K562 (cell line): ENCODE results near the gene CHRNA3. TPM values are rescaled to one million over a fixed set of nuclear protein-coding genes. Genes with fewer than 3 reads are reported as not detected.

Source experiments
- ATAC-seq: fragments of 200-7000 bp; cut with Tn5 transposase; 3 replicates; pipeline ENCODE4 v1.9.1; 2020; ENCODE audit warnings: moderate library complexity
- BruUV-seq: library from RNA; stranded (reverse); fragments of 400-500 nt; replicated peaks from 2 replicates; lab custom pipeline; 2021; lab: Mats Ljungman, UMichigan
- CTCF ChIA-PET: fragments of 300-600 bp; formaldehyde crosslinking; extraction: SDS; loops from one replicate; lab custom pipeline; 2021; ENCODE audit warnings: low intra/inter-chr PET ratio; lab: Yijun Ruan, JAX
- POLR2A ChIA-PET: fragments of 300-600, 350-650 bp; sonication (Branson Sonifier 250); formaldehyde crosslinking; extraction: SDS; loops from one replicate; lab custom pipeline; 2021; ENCODE audit warnings: antibody characterized with exemption, inconsistent platforms; lab: Yijun Ruan, JAX
- DNase-seq, 4 experiments: peaks; one replicate each; pipeline versions ENCODE4 v3.0.0 to v3.0.0-alpha.2; 2011 to 2018; ENCODE audit warnings: low spot score in 3 of 4, mixed read lengths in 3 of 4; ENCODE audit errors: extremely low read depth in 1 of 4
- FAIRE-seq: peaks from 2 replicates; lab custom pipeline; 2011; peaks lifted over from hg19 to GRCh38; lab: Jason Lieb, UNC
- H2AFZ ChIP-seq: 2 replicates; pipeline ENCODE4 v1.6.0; 2011; ENCODE audit warnings: low read depth, low read length, control low read depth, inconsistent platforms
- H3K27ac ChIP-seq: fragments of 200-600 bp; 3 replicates; pipeline ENCODE4 v1.8.0; 2011; ENCODE audit warnings: low read depth, mild to moderate bottlenecking, control low read depth, inconsistent platforms, low read length, moderate library complexity, mixed read lengths; ENCODE audit errors: extremely low read depth
- H3K27me3 ChIP-seq, 2 experiments: fragments of 300-600 bp in 1 of 2; 2 replicates in 1 of 2; 3 replicates in 1 of 2; pipeline versions ENCODE4 v1.6.0 to v1.8.0; 2011; ENCODE audit warnings: inconsistent platforms in 2 of 2, low read length in 2 of 2, mild to moderate bottlenecking in 1 of 2, mixed read lengths in 1 of 2, moderate library complexity in 1 of 2; ENCODE audit not compliant: control insufficient read depth in 2 of 2, insufficient read depth in 2 of 2
- H3K36me3 ChIP-seq: fragments of 300-600 bp; 3 replicates; pipeline ENCODE4 v1.8.0; 2011; ENCODE audit warnings: mild to moderate bottlenecking, low read length, inconsistent platforms; ENCODE audit not compliant: control insufficient read depth, insufficient read depth
- H3K4me1 ChIP-seq, 2 experiments: fragments of 200-600 bp in 1 of 2; replicated peaks in 1 of 2; 2 replicates in 1 of 2; 3 replicates in 1 of 2; pipeline versions ENCODE4 v1.5.1 to v1.8.0; 2011; ENCODE audit warnings: inconsistent platforms in 2 of 2, low read length in 2 of 2, mild to moderate bottlenecking in 1 of 2, mixed read lengths in 1 of 2, moderate library complexity in 1 of 2; ENCODE audit not compliant: control insufficient read depth in 2 of 2, insufficient read depth in 2 of 2
- H3K4me2 ChIP-seq: 2 replicates; pipeline ENCODE4 v1.6.1; 2011; ENCODE audit warnings: low read length, control low read depth, inconsistent platforms, mixed read lengths; ENCODE audit not compliant: insufficient read depth
- H3K4me3 ChIP-seq: fragments of 200-600 bp; sonication (generic), shearing (Covaris generic); 2 replicates; pipeline ENCODE4 v1.5.1; 2016; ENCODE audit warnings: control low read depth, inconsistent platforms
- H3K79me2 ChIP-seq: fragments of 200-600 bp; 3 replicates; pipeline ENCODE4 v1.8.0; 2011; ENCODE audit warnings: low read length, inconsistent platforms; ENCODE audit not compliant: control insufficient read depth, insufficient read depth
- H3K9ac ChIP-seq, 2 experiments: 2 replicates each; pipeline versions ENCODE4 v1.6.0 to v1.6.1; 2011; ENCODE audit warnings: low read depth in 2 of 2, low read length in 2 of 2, control low read depth in 1 of 2, inconsistent platforms in 1 of 2, mild to moderate bottlenecking in 1 of 2, mixed read lengths in 1 of 2; ENCODE audit not compliant: insufficient read depth in 1 of 2
- H3K9me1 ChIP-seq: one replicate; pipeline ENCODE4 v1.6.0; 2011; ENCODE audit warnings: inconsistent platforms, mild to moderate bottlenecking, low read length, moderate library complexity; ENCODE audit not compliant: control insufficient read depth, insufficient read depth
- H3K9me3 ChIP-seq: replicated peaks from 2 replicates; pipeline ENCODE4 v1.5.1; 2011; ENCODE audit warnings: low read depth, low read length, inconsistent platforms; ENCODE audit not compliant: control insufficient read depth, insufficient read depth
- H4K20me1 ChIP-seq: replicated peaks from 2 replicates; pipeline ENCODE4 v1.6.1; 2011; ENCODE audit warnings: low read length, inconsistent platforms, mixed read lengths; ENCODE audit not compliant: control insufficient read depth, insufficient read depth
- ETV1 ChIP-seq: fragments of 450-650 bp; conservative IDR thresholded peaks from 2 replicates; pipeline ENCODE4 v1.6.1; 2016; ENCODE audit warnings: missing genetic modification characterization, control low read depth, low read depth, missing compliant biosample characterization
- GABPB1 ChIP-seq: sonication (generic); formaldehyde crosslinking; IDR thresholded peaks from 2 replicates; pipeline ENCODE4 v1.8.0; 2022; ENCODE audit warnings: mild to moderate bottlenecking, missing genetic modification reagents
- KDM5B ChIP-seq: fragments of 200-600 bp; sonication (generic); IDR thresholded peaks from 2 replicates; pipeline ENCODE4 v1.6.1; 2012; ENCODE audit warnings: low read depth, mild to moderate bottlenecking, moderate library complexity, low read length, control low read depth, inconsistent platforms; ENCODE audit not compliant: insufficient replicate concordance
- PML ChIP-seq: IDR thresholded peaks from 2 replicates; pipeline ENCODE4 v1.6.1; 2012; ENCODE audit warnings: low read length, inconsistent platforms
- POLR2AphosphoS2 ChIP-seq: IDR thresholded peaks from 2 replicates; pipeline ENCODE4 v1.6.1; 2012; ENCODE audit warnings: low read length, improper control_type of control experiment
- RAD51 ChIP-seq: fragments of 450-650 bp; IDR thresholded peaks from 2 replicates; pipeline ENCODE4 v1.7.1; 2016; ENCODE audit warnings: low read depth, mild to moderate bottlenecking, borderline replicate concordance
- STAT5B ChIP-seq: fragments of 250-450 bp; sonication (Bioruptor Pico); IDR thresholded peaks from 2 replicates; pipeline ENCODE4 v1.8.0; 2021; ENCODE audit warnings: mild to moderate bottlenecking, inconsistent platforms
- YBX1 ChIP-seq: fragments of 450-650 bp; IDR thresholded peaks from 2 replicates; pipeline ENCODE4 v1.7.1; 2016; ENCODE audit warnings: mild to moderate bottlenecking
- ZNF232 ChIP-seq: sonication (generic); formaldehyde crosslinking; IDR thresholded peaks from 2 replicates; pipeline ENCODE4 v1.8.0; 2022; ENCODE audit warnings: mild to moderate bottlenecking, missing genetic modification reagents
- ZNF408 ChIP-seq: fragments of 250-450 bp; sonication (Bioruptor Pico); IDR thresholded peaks from 2 replicates; pipeline ENCODE4 v1.4.0; 2020; ENCODE audit warnings: low read depth, mild to moderate bottlenecking, moderate library complexity
- WGBS: fragments of 100-300 bp; shearing (Covaris generic); methylation state at CpG from one replicate; pipeline ENCODE4 v1.1.6; 2016; ENCODE audit warnings: low coverage, mixed read lengths; ENCODE audit not compliant: insufficient coverage; ENCODE audit errors: missing lambda C conversion rate; 5-methylcytosine and 5-hydroxymethylcytosine counted together
- in situ Hi-C: fragments of 300-500 bp; cut with MboI; formaldehyde crosslinking; loops from 4 replicates; pipeline ENCODE4 v1.15.0; 2018; ENCODE audit warnings: inconsistent platforms, mixed read lengths
- intact Hi-C: fragments of 100-400 bp; cut with micrococcal nuclease; formaldehyde crosslinking; loops from 2 replicates; pipeline ENCODE4 v1.14.2; 2022
- polyA plus RNA-seq, 8 experiments: library from polyadenylated mRNA; depleted of rRNA in 4 of 8; stranded (reverse) in 5 of 8; unstranded in 3 of 8; fragments of >200 nt; fragmentation: Nextera tagmentation in 2 of 8; fragmentation: Illumina TruSeq in 1 of 8; extraction: Ambion mirVana in 2 of 8; extraction: Trizol in 1 of 8; gene quantifications; 2 replicates each; pipeline versions ENCODE4 v1.2.1 to v1.2.3, GENCODE V29; 2011 to 2014; ENCODE audit warnings: inconsistent platforms in 1 of 8, missing spikeins in 1 of 8
- total RNA-seq, 7 experiments: library from RNA; depleted of rRNA in 6 of 7; stranded (reverse); fragments of >200 nt in 6 of 7; fragmentation: Illumina TruSeq in 2 of 7; extraction: Trizol in 2 of 7; gene quantifications; 2 replicates each; pipeline versions ENCODE4 v1.2.1 to v1.2.3, GENCODE V29; 2011 to 2021; ENCODE audit warnings: low replicate concordance in 1 of 7

The CHRNA3 gene
- total and polyA plus RNA-seq, 9 of the 15 experiments (the other 6 are each of a cell fraction or from before 2014, with no cell fraction given), result 0.01 TPM; not detected in 8

GRCh38 chr15:78605201-78605600, 15.6 kb downstream of the CHRNA3 start:
- H3K27ac ChIP-seq, result no peak overlapping the region
- ATAC-seq, result no peak
- H3K4me3 ChIP-seq, result no peak overlapping the region
- no peaks in the 10 kb centered on the region for H3K9me1 ChIP-seq
- no peak for FAIRE-seq
- no peaks in the 10 kb centered on the region for H3K79me2 ChIP-seq
- H3K27me3 ChIP-seq, result peaks cover 19 to 41% of the 10 kb centered on the region in 2 experiments
- WGBS, result 0% methylated on average over 5 of the region's 5 CpGs
- no TSS peak for BruUV-seq
- no peak overlapping the region for H2AFZ ChIP-seq
- 0 out of 2 replicates have a peak, but pooled peaks cover 4% of the 10 kb centered on the region for H4K20me1 ChIP-seq
- POLR2A ChIA-PET, result no interaction called here
- no peaks in the 10 kb centered on the region for H3K4me1 ChIP-seq
- H3K9ac ChIP-seq, result no peak overlapping the region
- in situ Hi-C loops, result no loop called here
- no peak overlapping the region for H3K4me2 ChIP-seq
- no peak for DNase-seq
- intact Hi-C loops, result no loop called here
- H3K9me3 ChIP-seq, result no peaks in the 10 kb centered on the region
- TF ChIP-seq ZNF408 (CRISPR knock-in tag) (no peak), ETV1 (no peak), KDM5B (no peak), ZNF232 (CRISPR knock-in tag) (no peak), STAT5B (CRISPR knock-in tag) (no peak), POLR2AphosphoS2 (no peak), PML (no peak), RAD51 (no peak), GABPB1 (CRISPR knock-in tag) (no peak), YBX1 (no peak)
- CTCF ChIA-PET, result no interaction called here
- H3K36me3 ChIP-seq, result no peaks in the 10 kb centered on the region
